SU-DHL-6 (cell line): ENCODE measurements around the gene AACS.

Source experiments
- CTCF ChIP-seq: fragments of 200-600 bp; sonication (generic); IDR thresholded peaks from one replicate; pipeline ENCODE4 v1.5.1; 2017; ENCODE audit warnings: antibody characterized with exemption, mild to moderate bottlenecking, low read length, moderate library complexity; ENCODE audit not compliant: insufficient read depth, poor library complexity, severe bottlenecking
- EZH2phosphoT487 ChIP-seq: fragments of 200-600 bp; sonication (generic), shearing (Covaris generic); conservative IDR thresholded peaks from 2 replicates; pipeline ENCODE4 v1.6.1; 2018; ENCODE audit warnings: mild to moderate bottlenecking, antibody characterized with exemption, low read length, moderate library complexity, mixed read lengths

- TF ChIP-seq CTCF (no peak), EZH2phosphoT487 (no peak)
Observed at GRCh38 chr12:125079084-125079483, 13.8 kb downstream of the AACS start.
